Measurements from ENCODE around the gene ALAS1. TPM values are rescaled to one million over a fixed set of nuclear protein-coding genes. Genes with fewer than 3 reads are reported as not detected.

ALAS1 gene
- total RNA-seq, 4 donors from 2014 or later = 61.0 to 99.8 (median 68.4) TPM

DNA sequence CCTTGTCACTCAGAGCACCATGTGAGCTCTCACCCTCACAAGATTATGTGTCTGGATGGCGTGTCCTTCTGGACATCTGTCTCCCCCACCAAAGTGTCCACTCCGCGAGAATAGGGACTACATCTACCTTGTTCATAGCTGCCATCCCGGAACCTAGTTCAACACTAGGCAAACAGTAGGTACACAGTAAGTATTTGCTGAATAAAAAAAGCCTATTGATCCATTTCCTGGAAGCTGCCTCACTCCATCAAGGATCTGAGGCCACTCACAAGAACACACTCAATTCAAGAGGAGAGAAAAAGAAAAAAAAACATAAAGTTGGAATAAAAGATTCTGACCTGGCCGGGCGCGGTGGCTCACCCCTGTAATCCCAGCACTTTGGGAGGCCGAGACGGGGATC is 11.2 kb upstream of the ALAS1 start:
- in situ Hi-C loops (cut with MboI; ENCODE audit: low sequenced_read_pairs in 4 of 4) = no loop called here
- H3K27ac ChIP-seq = no peak overlapping the region
- ATAC-seq = no peak

DNA sequence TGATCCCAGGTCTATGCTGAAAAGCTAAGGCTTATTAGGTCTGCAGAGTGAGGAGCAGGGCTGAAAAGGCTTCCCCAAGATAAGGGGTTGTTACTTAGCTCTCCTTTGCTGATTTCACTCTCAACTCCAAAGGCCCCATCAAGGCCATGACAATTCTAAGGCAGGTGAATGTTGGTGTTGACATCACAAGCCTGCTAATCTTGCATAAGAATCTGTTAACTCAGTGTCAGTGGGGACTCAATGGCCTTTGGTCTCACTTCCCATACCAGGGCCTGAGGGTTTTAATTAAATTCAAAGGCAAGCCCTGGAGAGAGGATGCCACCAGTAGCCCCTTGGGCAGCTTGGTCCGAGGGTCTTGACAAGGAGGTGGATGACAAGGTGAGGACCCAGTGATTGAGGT is 9.4 kb upstream of the ALAS1 start:
- Histone ChIP-seq H3K4me1 (no peaks in the 10 kb centered on the region), H3K36me3 (no peaks in the 10 kb centered on the region), H3K27ac (no peak overlapping the region), H3K4me3 (no peak overlapping the region), H3K27me3 (no peaks in the 10 kb centered on the region), H3K9me3 (no peaks in the 10 kb centered on the region)
- DNase-seq = no peak
- ATAC-seq = no peak
- intact Hi-C loops (cut with DNase I; ENCODE audit: low total_unique reads) (no loop called here), in situ Hi-C loops (cut with MboI; ENCODE audit: low sequenced_read_pairs in 4 of 4) (no loop called here)
- TF ChIP-seq, protein P1, sequence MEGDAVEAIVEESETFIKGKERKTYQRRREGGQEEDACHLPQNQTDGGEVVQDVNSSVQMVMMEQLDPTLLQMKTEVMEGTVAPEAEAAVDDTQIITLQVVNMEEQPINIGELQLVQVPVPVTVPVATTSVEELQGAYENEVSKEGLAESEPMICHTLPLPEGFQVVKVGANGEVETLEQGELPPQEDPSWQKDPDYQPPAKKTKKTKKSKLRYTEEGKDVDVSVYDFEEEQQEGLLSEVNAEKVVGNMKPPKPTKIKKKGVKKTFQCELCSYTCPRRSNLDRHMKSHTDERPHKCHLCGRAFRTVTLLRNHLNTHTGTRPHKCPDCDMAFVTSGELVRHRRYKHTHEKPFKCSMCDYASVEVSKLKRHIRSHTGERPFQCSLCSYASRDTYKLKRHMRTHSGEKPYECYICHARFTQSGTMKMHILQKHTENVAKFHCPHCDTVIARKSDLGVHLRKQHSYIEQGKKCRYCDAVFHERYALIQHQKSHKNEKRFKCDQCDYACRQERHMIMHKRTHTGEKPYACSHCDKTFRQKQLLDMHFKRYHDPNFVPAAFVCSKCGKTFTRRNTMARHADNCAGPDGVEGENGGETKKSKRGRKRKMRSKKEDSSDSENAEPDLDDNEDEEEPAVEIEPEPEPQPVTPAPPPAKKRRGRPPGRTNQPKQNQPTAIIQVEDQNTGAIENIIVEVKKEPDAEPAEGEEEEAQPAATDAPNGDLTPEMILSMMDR (IDR thresholded peaks at IDR 0.05 in 4 of 5, conservative IDR thresholded peaks at IDR 0.05 in 1 of 5) = no peak
- TF ChIP-seq POLR2A (IDR thresholded peaks at IDR 0.05) = no peak

More for the DNA sequence above, 11.2 kb upstream of the ALAS1 start:
- Histone ChIP-seq H3K27me3 (no peaks in the 10 kb centered on the region), H3K9me3 (no peaks in the 10 kb centered on the region), H3K4me1 (peaks cover 0 to 3% of the 10 kb centered on the region in 2 donors), H3K4me3 (no peak overlapping the region), H3K36me3 (no peaks in the 10 kb centered on the region)
- intact Hi-C loops (cut with DNase I; ENCODE audit: low total_unique reads) = no loop called here
- no peak for TF ChIP-seq POLR2A (IDR thresholded peaks at IDR 0.05)
- TF ChIP-seq, protein P1 (IDR thresholded peaks at IDR 0.05 in 4 of 5, conservative IDR thresholded peaks at IDR 0.05 in 1 of 5) = no peak
- DNase-seq = no peak

DNA sequence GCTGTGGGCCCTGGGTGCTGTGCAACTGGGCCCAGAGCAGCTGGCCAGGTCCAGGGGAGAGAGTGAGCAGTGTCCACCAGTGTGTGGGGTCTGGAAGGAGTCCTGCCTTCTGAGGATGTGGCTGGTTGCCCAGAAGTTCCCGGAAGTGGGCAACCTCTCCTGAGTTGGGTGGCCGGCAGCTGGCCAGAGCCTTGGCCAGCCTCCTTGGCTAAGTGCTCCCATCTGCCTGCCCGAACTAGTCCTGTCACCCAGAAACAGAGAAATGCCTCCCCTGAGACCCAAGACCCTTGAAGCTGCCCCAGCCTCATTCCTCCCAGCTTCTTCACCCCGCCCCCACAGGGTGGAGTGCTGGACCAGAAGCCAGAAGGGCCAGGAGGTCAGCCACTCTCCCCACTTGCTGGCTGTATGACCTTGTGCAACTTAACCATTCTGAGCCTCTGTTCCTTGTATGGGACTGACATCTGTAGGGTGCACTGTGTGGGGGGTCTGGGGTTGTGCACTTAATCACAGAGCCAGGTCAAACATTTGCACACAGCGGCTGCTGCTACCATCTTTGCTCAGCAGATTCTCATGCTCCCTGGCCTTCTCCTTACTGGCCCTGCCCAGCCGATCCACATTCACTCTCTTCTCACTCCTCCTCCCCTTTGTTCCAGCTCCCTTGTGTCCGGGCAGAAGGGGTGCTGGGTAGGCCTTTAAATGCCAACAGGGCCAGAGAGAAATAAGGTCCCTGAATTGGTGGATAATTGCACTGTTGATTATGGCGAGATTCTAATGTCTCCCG is 7.5 kb upstream of the ALAS1 start:
- Histone ChIP-seq H3K27me3 (no peaks in the 10 kb centered on the region), H3K9me3 (no peaks in the 10 kb centered on the region), H3K36me3 (no peaks in the 10 kb centered on the region), H3K27ac (peak overlapping the region in 2 of 4 donors; percentile 12 to 31), H3K4me1 (no peaks in the 10 kb centered on the region), H3K4me3 (no peak overlapping the region)
- intact Hi-C loops (cut with DNase I; ENCODE audit: low total_unique reads) = no loop called here
- in situ Hi-C loops (cut with MboI; ENCODE audit: low sequenced_read_pairs in 4 of 4) = no loop called here
- TF ChIP-seq, protein P1 (IDR thresholded peaks at IDR 0.05 in 4 of 5, conservative IDR thresholded peaks at IDR 0.05 in 1 of 5) = no peak
- no peak for TF ChIP-seq POLR2A (IDR thresholded peaks at IDR 0.05)
- peak in 1 of 2 donors; percentile 26 for DNase-seq
- ATAC-seq = peak in 1 of 2 donors; percentile 10

DNA sequence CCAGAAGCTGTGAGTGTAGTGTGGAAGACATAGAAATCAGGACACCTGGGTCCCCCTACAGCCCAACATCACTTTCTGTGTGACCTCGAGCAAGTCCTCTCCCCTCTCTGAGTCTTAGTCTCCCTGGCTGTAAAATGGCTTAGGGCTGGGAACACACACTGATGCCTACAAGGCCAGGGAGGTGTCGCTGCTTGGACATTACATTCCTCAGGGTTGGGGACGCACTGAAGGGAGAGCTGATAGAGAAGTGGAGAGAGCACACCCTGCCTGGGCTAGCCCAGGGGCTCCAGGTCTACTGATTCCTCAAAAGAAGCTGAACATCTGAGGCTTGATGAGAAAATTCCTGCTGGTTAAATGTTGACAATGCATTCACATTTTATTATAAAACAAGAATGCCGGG is 6.3 kb upstream of the ALAS1 start:
- H3K4me1 ChIP-seq = peaks cover 0 to 3% of the 10 kb centered on the region in 2 donors
- no peak overlapping the region for H3K4me3 ChIP-seq
- in situ Hi-C loops (cut with MboI; ENCODE audit: low sequenced_read_pairs in 4 of 4) = no loop called here
- H3K27ac ChIP-seq = no peak overlapping the region
- DNase-seq (no peak), ATAC-seq (no peak)
- intact Hi-C loops (cut with DNase I; ENCODE audit: low total_unique reads) = no loop called here
- no peaks in the 10 kb centered on the region for H3K36me3 ChIP-seq
- H3K27me3 ChIP-seq = no peaks in the 10 kb centered on the region
- TF ChIP-seq, protein P1 (IDR thresholded peaks at IDR 0.05 in 4 of 5, conservative IDR thresholded peaks at IDR 0.05 in 1 of 5) = no peak
- no peak for TF ChIP-seq POLR2A (IDR thresholded peaks at IDR 0.05)
- no peaks in the 10 kb centered on the region for H3K9me3 ChIP-seq

All from gastrocnemius medialis (tissue), 4 donors.